Panc1 (cell line): ENCODE data around the gene UGT2B10. TPM values are rescaled to one million over a fixed set of nuclear protein-coding genes. Genes with fewer than 3 reads are reported as not detected.

ENCODE experiments used
- ATAC-seq: fragments of 200-7000 bp; cut with Tn5 transposase; 2 replicates; pipeline ENCODE4 v1.9.1; 2020; ENCODE audit warnings: mild to moderate bottlenecking, moderate library complexity
- BruUV-seq: library from RNA; stranded (reverse); fragments of 400-500 nt; replicated peaks from 2 replicates; lab custom pipeline; 2021; lab: Mats Ljungman, UMichigan
- CTCF ChIA-PET: fragments of 300-600 bp; sonication (Branson Sonifier 250); formaldehyde crosslinking; loops from one replicate; lab custom pipeline; 2022; ENCODE audit warnings: antibody characterized with exemption; lab: Charles Lee
- POLR2A ChIA-PET: fragments of 300-600 bp; sonication (Branson Sonifier 250); formaldehyde crosslinking; loops from one replicate; lab custom pipeline; 2022; ENCODE audit warnings: antibody characterized with exemption; lab: Charles Lee
- DNase-seq: peaks from one replicate; pipeline ENCODE4 v3.0.0-alpha.2; 2010; ENCODE audit warnings: low read depth, low spot score
- H3K27ac ChIP-seq: 2 replicates; pipeline ENCODE4 v1.5.1; 2011; ENCODE audit warnings: mild to moderate bottlenecking, low read length, inconsistent platforms
- H3K27me3 ChIP-seq: fragments of 200-500 bp; sonication (Bioruptor generic); 2 replicates; pipeline ENCODE4 v1.6.0; 2014; ENCODE audit warnings: low read length, inconsistent platforms; ENCODE audit not compliant: control insufficient read depth, insufficient read depth
- H3K36me3 ChIP-seq: fragments of 200-500 bp; sonication (Bioruptor generic); 2 replicates; pipeline ENCODE4 v1.5.1; 2014; ENCODE audit warnings: inconsistent platforms, mild to moderate bottlenecking, low read length, moderate library complexity; ENCODE audit not compliant: control insufficient read depth, insufficient read depth
- H3K4me1 ChIP-seq: 2 replicates; pipeline ENCODE4 v1.5.1; 2011; ENCODE audit warnings: inconsistent platforms, mild to moderate bottlenecking, low read length, moderate library complexity; ENCODE audit not compliant: control insufficient read depth, insufficient read depth
- H3K4me3 ChIP-seq, 2 experiments: 2 replicates each; pipeline ENCODE4 v1.5.1; 2011 to 2012; ENCODE audit warnings: low read depth in 2 of 2, low read length in 2 of 2, mild to moderate bottlenecking in 2 of 2, inconsistent platforms in 1 of 2, moderate library complexity in 1 of 2
- H3K9me3 ChIP-seq: fragments of 200-500 bp; sonication (Bioruptor generic); 2 replicates; pipeline ENCODE4 v1.5.1; 2014; ENCODE audit warnings: low read depth, mild to moderate bottlenecking, inconsistent platforms, low read length, moderate library complexity; ENCODE audit not compliant: control insufficient read depth, insufficient read depth
- POLR2AphosphoS5 ChIP-seq: IDR thresholded peaks from 2 replicates; pipeline ENCODE4 v1.6.1; 2012; ENCODE audit warnings: mild to moderate bottlenecking, low read depth, low read length, moderate library complexity
- SIN3A ChIP-seq: IDR thresholded peaks from 2 replicates; pipeline ENCODE4 v1.6.1; 2012; ENCODE audit warnings: low read depth, mild to moderate bottlenecking, low read length, moderate library complexity, borderline replicate concordance; ENCODE audit not compliant: insufficient read depth
- TCF7L2 ChIP-seq: IDR thresholded peaks from 2 replicates; pipeline ENCODE4 v1.6.1; 2011; ENCODE audit warnings: mild to moderate bottlenecking, low read depth, low read length, inconsistent platforms
- in situ Hi-C: cut with HindIII; loops from 2 replicates; pipeline ENCODE4 v1.10.0; 2016; ENCODE audit warnings: low sequenced_read_pairs, low pct_unique_long_range_greater_than_20kb
- intact Hi-C: fragments of 100-400 bp; cut with micrococcal nuclease; formaldehyde crosslinking; loops from one replicate; pipeline ENCODE4 v1.10.0; 2022; ENCODE audit not compliant: unreplicated experiment
- total RNA-seq: library from RNA; stranded (reverse); gene quantifications from one replicate; pipeline ENCODE4 v1.2.1, GENCODE V29; 2021; ENCODE audit not compliant: unreplicated experiment
- TF ChIP-seq, protein P1 (sequence below), 2 experiments: IDR thresholded peaks; 2 replicates each; pipeline ENCODE4 v1.6.1; 2011 to 2012; ENCODE audit warnings: low read depth in 2 of 2, control low read depth in 1 of 2, low read length in 1 of 2, mild to moderate bottlenecking in 1 of 2, moderate library complexity in 1 of 2; ENCODE audit not compliant: insufficient read depth in 1 of 2
- TF ChIP-seq, protein P2 (sequence below): fragments of 450-650 bp; IDR thresholded peaks from 2 replicates; pipeline ENCODE4 v1.5.1; 2017; ENCODE audit warnings: mild to moderate bottlenecking

Gene UGT2B10
- total RNA-seq, 1 experiment from 2014 or later = not detected

DNA sequence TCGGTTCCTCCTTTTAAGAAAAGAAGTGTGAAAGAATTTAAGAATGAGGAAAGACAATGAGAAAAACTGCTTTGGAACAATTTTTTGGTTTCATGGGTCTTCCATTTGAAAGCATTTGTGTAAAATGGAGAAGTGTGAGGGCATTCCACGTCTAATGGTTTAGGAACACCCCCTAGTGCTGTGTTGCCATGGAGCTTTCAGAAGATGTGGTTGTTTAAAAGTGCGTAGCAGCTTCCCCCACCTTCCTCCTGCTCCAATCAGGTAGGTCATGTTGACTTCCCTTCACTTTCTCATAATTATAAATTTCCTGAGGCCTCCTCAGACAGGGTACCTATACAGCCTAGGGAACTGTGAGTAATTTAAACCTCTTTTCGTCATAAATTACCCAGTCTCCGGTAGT is 50.0 kb downstream of the UGT2B10 start:
- H3K27me3 ChIP-seq = no peaks in the 10 kb centered on the region
- no peaks in the 10 kb centered on the region for H3K36me3 ChIP-seq
- no peak overlapping the region for H3K27ac ChIP-seq
- ChIA-PET CTCF (no interaction called here), POLR2A (no interaction called here)
- H3K9me3 ChIP-seq = no peaks in the 10 kb centered on the region
- H3K4me1 ChIP-seq = no peaks in the 10 kb centered on the region
- BruUV-seq = no TSS peak
- no peak for ATAC-seq
- no peak for TF ChIP-seq SIN3A
- TF ChIP-seq POLR2AphosphoS5 = no peak
- no peak for TF ChIP-seq TCF7L2
- TF ChIP-seq, protein P1, sequence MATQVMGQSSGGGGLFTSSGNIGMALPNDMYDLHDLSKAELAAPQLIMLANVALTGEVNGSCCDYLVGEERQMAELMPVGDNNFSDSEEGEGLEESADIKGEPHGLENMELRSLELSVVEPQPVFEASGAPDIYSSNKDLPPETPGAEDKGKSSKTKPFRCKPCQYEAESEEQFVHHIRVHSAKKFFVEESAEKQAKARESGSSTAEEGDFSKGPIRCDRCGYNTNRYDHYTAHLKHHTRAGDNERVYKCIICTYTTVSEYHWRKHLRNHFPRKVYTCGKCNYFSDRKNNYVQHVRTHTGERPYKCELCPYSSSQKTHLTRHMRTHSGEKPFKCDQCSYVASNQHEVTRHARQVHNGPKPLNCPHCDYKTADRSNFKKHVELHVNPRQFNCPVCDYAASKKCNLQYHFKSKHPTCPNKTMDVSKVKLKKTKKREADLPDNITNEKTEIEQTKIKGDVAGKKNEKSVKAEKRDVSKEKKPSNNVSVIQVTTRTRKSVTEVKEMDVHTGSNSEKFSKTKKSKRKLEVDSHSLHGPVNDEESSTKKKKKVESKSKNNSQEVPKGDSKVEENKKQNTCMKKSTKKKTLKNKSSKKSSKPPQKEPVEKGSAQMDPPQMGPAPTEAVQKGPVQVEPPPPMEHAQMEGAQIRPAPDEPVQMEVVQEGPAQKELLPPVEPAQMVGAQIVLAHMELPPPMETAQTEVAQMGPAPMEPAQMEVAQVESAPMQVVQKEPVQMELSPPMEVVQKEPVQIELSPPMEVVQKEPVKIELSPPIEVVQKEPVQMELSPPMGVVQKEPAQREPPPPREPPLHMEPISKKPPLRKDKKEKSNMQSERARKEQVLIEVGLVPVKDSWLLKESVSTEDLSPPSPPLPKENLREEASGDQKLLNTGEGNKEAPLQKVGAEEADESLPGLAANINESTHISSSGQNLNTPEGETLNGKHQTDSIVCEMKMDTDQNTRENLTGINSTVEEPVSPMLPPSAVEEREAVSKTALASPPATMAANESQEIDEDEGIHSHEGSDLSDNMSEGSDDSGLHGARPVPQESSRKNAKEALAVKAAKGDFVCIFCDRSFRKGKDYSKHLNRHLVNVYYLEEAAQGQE (IDR thresholded peaks at IDR 0.05; ENCODE audit: insufficient read depth in 1 of 2, low read depth in 2 of 2, low read length in 1 of 2) = no peak
- TF ChIP-seq, protein P2, sequence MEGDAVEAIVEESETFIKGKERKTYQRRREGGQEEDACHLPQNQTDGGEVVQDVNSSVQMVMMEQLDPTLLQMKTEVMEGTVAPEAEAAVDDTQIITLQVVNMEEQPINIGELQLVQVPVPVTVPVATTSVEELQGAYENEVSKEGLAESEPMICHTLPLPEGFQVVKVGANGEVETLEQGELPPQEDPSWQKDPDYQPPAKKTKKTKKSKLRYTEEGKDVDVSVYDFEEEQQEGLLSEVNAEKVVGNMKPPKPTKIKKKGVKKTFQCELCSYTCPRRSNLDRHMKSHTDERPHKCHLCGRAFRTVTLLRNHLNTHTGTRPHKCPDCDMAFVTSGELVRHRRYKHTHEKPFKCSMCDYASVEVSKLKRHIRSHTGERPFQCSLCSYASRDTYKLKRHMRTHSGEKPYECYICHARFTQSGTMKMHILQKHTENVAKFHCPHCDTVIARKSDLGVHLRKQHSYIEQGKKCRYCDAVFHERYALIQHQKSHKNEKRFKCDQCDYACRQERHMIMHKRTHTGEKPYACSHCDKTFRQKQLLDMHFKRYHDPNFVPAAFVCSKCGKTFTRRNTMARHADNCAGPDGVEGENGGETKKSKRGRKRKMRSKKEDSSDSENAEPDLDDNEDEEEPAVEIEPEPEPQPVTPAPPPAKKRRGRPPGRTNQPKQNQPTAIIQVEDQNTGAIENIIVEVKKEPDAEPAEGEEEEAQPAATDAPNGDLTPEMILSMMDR = no peak
- in situ Hi-C loops = no loop called here
- no peak overlapping the region for H3K4me3 ChIP-seq
- no peak for DNase-seq
- intact Hi-C loops = no loop called here

DNA sequence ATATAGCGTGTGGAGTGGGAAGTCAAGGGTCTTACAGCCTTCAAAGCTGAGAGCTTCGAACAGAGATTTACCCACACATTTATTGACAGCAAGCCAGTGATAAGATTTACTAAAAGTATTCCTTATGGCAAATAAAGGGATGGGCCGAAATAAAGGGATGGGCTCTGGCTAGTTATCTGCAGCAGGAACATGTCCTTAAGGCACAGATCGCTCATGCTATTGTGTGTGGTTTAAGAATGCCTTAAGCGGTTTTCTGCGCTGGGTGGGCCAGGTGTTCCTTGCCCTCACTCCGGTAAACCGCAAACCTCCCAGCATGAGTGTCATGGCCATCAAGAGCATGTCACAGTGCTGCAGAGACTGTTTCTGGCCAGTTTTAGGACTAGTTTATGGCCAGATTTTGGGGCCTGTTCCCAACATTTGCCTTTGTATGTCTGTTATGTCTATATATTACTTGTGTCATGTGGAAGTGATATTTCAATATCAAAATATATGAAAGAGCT is 53.5 kb downstream of the UGT2B10 start:
- no peak overlapping the region for H3K4me3 ChIP-seq
- no peak for DNase-seq
- ChIA-PET POLR2A (no interaction called here), CTCF (no interaction called here)
- no peaks in the 10 kb centered on the region for H3K36me3 ChIP-seq
- H3K4me1 ChIP-seq = no peaks in the 10 kb centered on the region
- ATAC-seq = no peak
- TF ChIP-seq POLR2AphosphoS5 (no peak), SIN3A (no peak), TCF7L2 (no peak)
- TF ChIP-seq, protein P1 (IDR thresholded peaks at IDR 0.05; ENCODE audit: insufficient read depth in 1 of 2, low read depth in 2 of 2, low read length in 1 of 2) = no peak
- TF ChIP-seq, protein P2 = no peak
- intact Hi-C loops (no loop called here), in situ Hi-C loops (no loop called here)
- no TSS peak for BruUV-seq
- no peaks in the 10 kb centered on the region for H3K27me3 ChIP-seq
- no peaks in the 10 kb centered on the region for H3K9me3 ChIP-seq
- H3K27ac ChIP-seq = no peak overlapping the region
